Activated CD4-positive, alpha-beta T cell treated with anti-CD3 and anti-CD28 coated beads for 48 hours (primary cell): ENCODE measurements around the gene CACNA2D4.

Source experiments
- DNase-seq: peaks from one replicate; pipeline ENCODE4 v3.0.0-alpha.2; 2020

Gene CACNA2D4

DNA sequence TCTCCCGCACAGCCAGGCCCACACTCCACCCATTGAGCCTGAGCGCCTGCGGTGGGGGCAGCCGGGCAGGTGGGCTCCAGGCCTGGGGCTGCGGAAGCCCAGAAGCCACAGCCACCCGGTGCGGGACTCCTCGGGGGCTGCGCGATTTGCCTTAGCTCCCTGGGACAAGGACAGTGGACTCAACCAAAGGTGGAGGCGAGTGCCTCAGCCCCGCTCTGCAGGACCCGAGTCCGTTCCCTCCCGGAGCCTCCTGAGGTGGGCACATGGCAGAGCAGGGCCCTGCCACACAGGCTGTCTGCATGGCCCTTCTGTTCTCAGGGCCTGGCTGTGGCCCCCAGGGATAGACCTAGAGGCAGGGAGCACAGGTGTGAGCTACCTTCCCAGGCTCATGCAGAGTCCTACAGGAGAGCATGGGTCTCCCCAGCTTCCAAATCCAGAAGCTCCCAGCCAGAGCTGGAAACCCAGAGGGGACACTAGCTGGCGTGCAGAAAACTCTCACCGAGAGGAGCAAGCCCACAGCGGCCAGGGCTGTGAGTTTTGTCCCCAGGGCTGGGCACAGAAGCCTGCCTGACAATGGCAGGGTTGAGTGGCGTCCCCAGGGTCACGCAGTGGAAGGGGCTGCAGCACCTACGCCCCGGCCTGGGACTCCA is 120.3 kb downstream of the CACNA2D4 start:
- peak; percentile 2 for DNase-seq

DNA sequence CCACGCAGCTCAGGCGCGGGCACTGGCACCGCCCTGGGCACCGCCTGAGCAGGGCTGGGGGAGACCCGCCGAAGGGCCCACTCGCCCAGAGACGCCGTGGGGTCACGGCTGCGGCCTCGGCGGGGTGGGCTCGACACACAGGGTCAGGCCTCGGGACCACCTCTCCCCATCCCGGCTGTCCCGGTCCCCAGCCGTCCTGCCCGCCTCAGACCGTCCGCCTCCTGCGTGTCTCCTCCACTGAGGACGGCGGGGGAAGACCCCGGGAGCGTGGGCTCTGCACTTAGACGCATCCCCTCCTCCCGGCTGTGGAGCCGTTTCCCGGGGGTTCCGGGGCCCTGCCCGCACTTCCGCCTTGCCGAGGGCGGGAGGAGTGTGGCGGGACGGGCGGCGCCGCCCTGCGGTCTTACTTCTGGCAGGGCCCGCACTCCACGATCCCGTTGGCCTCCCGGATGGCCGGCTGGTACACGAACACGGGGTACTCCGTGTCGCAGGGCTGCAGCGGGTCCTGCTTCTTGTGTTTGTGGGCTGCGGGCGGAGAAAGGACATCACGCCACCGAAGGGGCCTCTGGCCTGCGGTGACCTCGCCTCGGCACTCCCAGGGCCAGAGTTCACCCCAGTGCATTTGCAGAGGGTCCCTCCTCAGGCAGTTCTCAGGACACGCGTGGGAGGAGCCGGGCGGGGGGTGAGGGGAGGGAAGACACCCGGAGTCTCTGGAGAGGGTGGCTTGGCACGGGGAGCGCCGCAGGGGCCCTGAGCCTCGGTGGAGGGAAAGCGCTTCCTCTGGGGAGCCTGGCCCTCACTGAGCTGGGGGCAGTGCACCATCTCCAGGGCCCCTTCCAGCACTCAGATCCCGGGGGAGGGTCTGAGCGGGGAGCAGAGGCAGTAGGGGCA is 121.2 kb downstream of the CACNA2D4 start:
- peak; percentile 73 for DNase-seq

DNA sequence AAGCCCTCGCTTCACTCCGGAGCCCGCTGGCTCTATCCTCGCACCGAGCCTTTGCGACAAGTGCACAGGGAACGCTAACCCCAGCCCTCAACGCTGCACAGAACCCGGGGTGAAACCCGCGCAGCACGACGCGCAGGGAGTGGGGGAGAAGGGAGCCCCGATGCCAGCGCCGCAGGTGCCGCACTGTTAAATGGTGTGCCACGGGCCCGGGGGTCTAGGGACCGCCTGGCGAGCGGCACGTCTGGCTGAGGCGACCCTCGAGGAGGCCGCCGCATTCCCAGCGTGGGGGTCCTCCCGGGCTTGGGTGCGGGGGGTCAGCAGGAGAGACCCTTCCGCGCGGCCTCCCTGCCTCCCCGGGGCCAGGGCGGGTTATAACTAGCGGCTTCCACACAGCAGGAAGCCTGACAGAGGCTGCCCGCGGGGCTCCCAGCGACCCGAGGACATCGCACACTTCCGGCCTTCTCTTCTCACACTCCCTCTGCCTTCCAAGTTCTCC is 121.9 kb downstream of the CACNA2D4 start:
- DNase-seq, result peak; percentile 66

DNA sequence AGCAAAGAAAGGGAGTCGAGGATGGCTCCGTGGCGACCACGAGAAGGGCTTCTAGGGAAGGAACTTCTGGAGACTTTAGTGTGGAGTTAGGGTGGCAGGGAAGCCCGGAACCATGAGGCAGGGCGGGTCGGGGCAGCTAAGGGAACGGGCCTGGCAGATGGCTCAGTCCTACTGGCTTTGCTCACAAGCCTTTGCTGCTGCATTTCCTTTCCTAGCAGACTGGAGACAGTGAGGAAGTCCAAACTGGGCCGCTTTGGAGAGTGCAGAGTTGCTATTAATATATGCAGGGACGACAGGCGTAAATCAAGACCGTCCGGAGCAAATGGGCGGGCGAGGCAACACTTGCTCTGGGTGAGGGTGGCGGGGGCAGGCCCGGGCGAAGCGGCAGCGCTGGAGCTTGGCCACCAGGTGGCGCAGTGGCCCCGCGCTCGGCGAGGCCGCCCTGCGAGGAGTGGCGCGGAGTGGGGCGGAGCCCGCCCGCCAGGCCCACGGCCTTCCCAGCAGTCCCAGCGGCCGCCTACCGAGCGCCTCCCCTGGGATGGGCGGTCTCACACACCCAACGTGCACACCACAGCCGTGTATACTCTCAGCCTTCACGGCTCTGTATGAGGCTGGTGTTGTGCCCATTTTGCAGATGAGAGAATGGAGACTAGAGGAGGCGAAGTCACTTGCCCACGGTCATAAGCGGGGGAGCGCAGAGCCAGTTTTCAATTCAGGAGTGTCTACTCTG is 122.5 kb downstream of the CACNA2D4 start:
- peak; percentile 96 for DNase-seq

DNA sequence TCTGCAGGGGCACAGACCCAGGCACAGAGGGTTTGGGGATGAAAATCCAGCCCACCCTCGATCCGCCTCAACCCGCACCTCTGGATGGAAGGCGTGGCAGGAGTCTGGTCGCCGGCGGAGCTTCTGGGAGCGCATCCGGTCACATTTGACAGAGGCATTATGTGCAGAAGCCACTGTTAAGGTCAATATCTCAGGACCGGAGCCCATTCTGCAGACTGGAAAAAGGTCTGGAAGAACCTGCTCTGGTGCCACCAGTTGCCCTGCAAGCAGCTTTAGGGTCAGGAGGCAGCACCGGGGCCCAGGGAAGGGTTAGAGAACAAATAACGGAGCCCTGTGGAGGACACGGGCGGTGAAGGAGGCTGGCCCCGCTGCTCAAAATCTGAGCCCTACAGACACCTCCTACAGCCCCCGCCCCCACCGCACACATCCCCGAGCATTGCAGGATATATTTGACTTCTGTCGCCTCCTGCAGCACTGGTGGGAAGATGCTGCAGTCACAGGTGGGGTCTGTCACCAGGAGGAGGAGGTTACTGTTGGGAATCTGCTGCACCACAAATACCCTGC is 123.1 kb downstream of the CACNA2D4 start:
- no peak for DNase-seq

DNA sequence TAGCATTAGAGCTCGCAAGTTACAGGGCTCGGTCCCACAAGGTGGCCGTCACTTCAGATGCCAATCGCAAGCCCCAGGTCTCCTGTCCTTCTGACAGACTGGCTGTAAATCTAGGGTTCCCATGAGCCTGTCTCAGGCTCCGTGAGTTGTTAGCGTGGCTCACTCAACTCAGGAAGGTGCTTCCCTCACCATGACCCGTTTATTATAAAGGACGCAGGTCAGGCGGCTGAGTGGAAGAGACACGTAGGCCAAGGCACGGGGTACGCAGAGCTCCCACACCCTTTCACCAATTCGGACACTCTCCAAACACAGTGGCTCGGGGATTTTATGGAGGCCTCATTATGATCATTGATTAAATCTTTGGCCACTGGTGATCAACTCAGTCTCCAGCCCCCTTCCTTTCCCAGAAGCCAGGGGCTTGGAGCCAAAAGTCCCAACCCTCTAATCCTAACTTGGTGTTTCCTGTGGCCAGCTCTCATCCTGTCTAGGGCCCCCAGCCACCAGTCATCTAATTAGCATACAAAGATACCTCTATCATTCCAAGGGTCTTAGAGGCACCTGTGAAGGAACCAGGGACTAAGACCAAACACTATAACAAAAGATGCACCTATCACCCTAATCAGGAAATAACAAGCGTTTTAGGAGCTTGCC is 123.9 kb downstream of the CACNA2D4 start:
- no peak for DNase-seq

DNA sequence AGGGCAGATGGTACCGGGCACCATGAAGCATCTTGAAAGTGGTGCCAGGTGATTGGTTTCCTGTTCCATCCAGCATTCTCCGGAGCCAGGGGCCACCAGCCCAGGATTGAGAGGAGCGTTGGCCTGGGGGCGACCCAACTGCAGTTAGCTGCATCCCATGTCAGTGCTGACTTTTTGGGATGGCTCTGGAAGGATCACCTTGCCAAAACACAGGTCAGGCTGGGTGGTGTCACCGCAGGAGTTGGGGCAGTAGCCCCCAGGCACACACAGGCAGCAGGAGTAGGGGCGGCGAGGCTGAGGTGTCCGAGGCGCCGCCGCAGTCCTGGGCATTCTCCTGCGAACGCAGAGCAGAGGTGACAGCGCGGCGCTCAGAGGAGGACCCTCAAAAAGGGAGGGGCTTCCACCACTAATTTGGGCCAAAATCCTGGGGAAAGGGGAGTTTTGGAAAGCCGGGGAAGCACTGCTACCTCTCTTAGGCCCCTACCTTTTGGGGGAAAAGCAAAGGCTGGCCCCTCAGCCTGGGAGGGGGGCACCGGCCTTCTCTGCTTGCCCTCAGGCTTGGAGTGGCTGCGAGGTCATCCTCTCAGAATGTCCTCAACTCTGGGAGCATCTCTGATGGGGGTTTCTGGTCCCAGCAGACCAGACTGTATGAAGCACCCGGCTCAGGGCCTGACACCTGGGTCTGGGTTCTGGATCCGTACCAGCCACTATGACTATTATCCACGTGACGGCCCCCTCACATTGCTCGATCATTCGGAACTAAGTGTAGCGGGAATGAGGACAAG is 124.8 kb downstream of the CACNA2D4 start:
- no peak for DNase-seq

DNA sequence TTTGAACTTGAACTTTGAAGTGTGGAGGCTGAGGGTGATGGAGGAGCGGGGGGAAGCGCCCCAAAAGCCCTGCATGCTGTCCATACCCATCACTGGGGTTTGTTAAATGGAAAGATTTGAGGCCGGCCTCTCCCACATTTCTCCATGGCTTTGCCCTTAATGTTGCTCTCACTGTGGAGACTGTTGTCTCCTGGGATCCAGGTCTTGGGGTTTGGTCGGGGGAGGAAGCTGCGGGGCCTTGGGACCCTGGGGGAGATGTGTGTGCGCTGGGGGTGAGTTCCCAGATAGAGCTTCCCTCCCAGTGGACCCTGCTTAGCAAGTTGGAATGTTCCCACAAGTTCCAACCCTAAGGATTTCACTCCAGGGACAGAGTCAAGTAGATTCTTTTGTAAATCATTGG is 126.0 kb downstream of the CACNA2D4 start:
- DNase-seq, result no peak

DNA sequence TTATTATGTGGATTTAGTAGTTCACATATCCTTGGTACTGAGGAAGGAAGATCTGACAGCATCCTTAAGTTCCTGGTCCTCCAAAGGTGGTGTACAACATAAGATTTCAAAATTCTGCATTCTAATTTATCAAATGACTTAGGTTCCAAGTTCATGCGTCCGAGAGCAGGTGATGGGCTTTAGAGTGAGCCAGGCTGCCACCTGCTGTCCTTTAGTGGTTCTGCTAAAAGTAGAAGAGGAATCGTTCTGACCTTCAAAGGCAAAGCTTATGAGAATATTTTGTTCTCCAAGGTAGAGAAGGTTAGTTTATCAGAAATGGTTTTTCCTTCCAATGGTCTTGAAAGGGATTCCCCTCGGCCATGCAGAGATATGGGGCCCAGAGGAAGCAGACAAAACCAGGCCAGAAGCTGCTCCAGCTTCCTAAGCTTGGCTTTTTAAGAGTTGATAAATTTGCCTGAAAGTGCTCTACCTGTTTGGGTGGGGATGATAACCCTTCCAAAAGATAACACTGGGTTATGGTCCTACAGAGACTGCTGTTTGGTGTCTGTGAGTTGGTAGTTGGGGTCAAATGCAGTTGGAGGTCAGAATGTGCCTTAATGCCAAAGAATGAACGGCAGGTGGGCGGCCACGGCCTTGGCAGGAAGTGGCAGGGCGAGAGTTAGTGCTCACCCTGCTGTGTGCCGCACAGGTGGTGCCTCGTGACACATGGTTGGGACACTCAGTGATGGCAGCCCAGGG is 127.2 kb downstream of the CACNA2D4 start:
- peak; percentile 74 for DNase-seq

DNA sequence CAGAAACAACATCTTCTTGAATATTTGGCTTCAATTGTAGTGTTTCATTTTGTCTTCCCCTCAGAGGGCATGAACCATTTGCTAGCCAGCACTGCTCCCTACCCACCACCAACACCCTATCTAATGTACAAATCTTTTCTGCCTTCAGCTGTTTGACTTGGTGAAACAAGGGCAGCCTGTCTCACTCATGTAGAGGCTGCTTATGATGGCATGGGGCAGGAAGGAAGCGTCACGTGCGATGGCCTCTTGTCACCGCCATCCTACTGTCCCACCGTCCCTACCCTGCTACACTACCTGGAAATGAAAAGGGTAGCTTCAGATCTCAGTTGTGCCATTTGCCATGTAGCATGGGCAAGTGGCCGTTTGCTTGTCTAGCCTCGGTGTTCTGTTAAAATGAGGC is 128.0 kb downstream of the CACNA2D4 start:
- no peak for DNase-seq

DNA sequence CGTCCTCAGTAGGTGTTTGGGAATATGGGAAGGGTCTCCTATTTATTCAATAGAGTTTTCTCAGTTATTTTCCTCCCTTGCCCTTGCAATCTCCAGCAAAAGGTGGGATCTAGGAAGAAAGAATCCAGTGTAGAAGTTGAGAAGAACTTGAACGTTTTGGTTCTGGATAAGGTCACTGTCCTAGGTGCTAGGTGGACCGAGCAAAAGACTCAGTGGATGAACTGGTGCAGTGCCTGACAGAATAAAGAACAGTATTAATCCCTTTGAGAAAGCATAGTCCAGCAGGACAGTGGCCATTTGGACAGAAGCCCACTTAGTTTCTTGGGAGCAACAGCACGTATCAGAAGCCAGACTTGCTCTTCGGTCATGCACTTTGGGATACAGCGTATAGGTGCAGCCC is 130.7 kb downstream of the CACNA2D4 start:
- DNase-seq, result no peak

DNA sequence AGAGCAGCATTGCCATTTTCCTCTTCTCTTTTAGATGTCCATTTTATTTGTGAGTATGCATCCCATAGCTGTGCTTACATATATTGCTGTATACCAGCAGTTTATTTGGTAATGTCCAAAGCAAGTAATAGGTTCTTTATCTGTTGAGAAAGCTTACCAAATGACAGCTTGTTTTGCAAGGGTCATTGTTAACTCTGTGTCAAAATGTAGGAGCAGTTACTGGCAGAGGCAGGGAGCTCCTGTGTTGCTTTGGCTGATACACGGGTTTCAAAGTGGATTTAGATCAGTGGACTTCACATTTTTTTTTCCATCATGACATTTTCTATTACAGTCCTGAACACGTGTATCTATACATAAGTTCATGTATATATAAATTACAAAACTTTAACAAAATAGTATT is 136.2 kb downstream of the CACNA2D4 start:
- DNase-seq, result no peak

DNA sequence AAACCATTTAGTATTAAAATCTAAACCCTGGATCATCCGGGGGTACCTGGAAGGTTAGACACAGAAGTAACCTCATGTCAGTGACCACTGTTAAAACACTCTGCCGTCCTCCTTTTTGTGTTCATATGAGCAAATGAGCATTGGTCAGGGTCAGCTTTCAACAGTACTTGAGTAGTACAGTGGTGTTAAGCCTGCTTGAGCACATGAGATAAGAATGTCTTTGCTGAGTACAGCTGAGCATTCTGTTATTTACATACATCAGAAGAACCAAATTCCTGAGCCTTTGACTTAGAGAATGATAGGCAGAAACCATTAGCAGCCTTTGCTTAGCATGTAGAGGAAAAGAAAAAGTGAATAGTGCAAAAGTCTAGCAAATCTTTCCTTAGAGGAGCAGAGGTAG is 136.7 kb downstream of the CACNA2D4 start:
- no peak for DNase-seq

DNA sequence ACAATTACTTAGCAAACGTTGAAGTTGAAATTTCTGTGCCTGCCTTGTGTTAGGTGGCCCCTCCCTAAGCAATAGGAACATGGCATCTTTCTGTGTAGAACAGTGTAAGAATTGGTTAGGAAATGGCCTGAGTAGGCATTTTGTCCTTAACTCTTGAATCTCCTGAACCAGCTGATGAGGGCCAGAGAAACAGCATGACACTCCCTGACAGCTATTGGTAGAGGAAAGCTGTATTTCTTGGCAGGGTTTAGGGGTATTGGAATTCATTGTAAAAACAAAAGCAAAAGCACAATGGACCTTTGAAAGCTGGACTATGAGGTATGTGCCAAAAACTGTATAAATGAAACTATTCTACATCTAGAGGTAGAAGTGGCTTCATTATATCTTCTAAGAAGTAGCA is 138.7 kb downstream of the CACNA2D4 start:
- no peak for DNase-seq

DNA sequence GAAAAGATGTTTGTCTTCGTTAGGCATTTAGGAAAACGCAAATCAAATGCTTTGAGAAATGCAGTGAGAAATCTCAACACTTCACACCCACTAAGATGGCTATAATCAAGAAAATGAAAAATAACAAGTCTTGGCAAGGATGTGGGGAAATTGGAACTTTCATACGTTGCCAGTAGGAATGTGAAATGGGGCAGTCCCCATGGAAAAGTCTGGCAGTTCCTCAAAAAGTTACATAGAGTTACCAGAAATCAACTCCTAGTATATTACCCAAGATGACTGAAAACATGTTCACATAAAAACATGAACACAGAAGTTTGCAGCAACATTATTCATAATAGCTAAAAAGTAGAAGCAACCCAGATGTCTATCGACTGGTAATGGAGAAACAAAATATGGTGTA is 139.5 kb downstream of the CACNA2D4 start:
- DNase-seq, result no peak

DNA sequence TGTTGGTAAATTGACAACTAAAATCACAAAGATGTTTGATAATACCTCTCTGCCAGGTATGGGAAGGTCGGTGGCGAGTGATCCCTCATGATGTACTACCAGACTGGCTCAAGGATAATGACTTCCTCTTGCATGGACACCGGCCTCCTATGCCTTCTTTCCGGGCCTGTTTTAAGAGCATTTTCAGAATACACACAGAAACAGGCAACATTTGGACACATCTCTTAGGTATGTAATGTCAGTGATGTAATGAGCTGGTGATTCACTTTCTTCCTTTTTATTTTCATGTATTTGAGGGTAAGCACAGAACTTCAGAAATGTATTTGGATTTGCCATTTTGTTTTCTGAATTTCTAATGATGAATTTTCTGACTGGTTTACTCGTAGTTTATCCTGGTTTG is 140.7 kb downstream of the CACNA2D4 start:
- DNase-seq, result no peak

DNA sequence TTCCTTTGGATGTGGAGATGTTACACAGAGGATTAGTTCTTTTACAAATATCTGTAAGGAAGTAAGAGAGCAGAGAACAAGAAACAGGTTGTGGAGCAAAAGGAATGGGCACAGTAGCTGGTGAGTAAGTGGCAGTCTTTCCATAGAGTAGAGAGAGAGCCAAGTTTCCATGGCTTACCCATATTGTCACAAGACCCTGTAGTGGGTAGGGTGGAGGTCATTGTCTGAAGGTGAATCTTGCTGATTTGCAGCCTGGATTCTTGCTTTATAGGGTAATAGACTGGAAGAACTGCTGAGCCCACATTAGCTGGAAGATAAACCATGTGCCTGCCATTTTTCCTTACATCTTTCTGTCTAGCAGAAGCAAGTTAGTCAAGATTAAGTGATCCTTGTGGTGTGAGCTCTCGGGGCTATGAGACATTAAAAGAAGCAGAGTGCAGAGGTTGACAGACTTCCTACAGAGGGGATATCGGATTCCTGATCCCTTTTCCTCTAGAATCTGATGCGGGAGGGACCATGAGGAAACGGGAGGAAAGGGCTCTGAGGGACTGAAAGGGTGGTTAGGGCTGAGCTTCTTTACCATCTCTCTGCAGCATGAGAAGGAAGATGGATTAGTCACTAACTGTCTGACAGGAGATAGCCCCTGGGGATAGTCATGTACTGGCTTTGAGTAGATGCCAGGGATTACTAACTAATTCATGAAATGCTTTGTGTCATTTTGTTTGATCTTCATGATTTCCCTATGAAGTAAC is 142.1 kb downstream of the CACNA2D4 start:
- no peak for DNase-seq

DNA sequence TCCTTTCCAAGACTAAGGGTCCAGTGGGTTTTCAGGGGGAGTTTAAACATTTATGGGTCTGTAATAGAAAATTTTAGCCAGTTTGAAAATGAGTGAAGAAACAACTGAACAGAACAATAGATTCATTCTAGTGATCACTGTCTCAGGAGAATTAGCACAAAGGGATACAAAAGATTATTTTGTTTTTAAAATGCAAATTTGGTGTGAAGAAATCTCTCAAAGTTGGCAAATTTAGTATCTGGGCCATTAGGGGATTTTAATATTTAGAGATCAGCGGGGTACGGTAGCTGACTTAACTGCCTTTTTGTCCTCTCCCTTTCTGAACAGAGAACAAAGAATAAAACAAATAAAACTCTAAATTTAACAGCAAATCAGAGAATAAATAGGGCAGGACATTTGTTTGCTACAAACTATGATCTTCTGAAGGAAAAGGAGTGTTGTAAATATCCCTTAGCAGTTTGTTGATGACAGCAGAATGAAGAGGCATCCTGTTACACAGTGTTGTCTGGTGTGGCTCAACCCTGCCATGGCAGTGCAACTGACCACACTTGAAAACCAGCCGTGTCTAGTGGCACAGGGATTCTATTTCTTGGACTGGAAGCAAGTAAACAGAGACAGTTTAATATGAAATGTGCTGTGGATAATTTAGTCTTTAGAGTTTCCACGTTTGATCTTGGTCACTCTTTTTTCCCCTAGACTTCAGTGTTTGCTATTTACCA is 144.4 kb downstream of the CACNA2D4 start:
- DNase-seq, result no peak

DNA sequence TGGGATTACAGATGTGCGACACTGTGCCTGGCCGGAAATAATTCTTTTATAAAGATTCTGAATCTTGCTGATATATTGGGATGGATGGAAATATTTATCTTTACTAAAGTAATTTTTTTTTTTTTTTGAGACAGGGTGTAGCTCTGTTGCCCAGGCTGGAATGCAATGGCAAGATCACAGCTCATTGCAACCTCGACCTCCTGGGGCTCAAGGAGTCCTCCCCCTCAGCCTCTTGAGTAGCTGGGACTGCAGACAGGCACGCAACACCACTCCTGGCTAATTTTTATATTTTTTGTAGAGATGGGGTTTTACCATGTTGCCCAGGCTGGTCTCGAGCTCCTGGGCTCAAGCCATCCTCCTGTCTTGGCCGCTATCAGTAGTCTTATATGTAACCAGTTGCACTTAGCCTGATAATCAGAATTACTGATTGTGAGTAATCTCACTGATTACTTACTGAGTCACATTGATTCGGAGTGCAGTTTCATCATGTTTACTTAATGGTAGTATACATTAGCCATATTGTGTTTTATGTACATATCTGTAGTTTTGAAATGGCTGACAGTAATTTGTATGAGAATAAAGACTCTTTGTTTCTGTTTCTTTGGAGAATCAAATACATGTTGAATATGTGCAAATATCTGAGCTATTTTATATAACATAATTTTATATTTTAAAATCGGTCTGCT is 148.5 kb downstream of the CACNA2D4 start:
- no peak for DNase-seq
